NCI-H1417 treated with DMSO at 0.1 percent for 48 hours (cell line): ENCODE data around the gene ESF1.

Experiments
- DNase-seq: peaks from one replicate; lab custom pipeline; 2025; lab: John Stamatoyannopoulos, UW

Gene ESF1, protein sequence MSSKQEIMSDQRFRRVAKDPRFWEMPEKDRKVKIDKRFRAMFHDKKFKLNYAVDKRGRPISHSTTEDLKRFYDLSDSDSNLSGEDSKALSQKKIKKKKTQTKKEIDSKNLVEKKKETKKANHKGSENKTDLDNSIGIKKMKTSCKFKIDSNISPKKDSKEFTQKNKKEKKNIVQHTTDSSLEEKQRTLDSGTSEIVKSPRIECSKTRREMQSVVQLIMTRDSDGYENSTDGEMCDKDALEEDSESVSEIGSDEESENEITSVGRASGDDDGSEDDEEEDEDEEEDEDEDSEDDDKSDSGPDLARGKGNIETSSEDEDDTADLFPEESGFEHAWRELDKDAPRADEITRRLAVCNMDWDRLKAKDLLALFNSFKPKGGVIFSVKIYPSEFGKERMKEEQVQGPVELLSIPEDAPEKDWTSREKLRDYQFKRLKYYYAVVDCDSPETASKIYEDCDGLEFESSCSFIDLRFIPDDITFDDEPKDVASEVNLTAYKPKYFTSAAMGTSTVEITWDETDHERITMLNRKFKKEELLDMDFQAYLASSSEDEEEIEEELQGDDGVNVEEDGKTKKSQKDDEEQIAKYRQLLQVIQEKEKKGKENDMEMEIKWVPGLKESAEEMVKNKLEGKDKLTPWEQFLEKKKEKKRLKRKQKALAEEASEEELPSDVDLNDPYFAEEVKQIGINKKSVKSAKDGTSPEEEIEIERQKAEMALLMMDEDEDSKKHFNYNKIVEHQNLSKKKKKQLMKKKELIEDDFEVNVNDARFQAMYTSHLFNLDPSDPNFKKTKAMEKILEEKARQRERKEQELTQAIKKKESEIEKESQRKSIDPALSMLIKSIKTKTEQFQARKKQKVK

DNA sequence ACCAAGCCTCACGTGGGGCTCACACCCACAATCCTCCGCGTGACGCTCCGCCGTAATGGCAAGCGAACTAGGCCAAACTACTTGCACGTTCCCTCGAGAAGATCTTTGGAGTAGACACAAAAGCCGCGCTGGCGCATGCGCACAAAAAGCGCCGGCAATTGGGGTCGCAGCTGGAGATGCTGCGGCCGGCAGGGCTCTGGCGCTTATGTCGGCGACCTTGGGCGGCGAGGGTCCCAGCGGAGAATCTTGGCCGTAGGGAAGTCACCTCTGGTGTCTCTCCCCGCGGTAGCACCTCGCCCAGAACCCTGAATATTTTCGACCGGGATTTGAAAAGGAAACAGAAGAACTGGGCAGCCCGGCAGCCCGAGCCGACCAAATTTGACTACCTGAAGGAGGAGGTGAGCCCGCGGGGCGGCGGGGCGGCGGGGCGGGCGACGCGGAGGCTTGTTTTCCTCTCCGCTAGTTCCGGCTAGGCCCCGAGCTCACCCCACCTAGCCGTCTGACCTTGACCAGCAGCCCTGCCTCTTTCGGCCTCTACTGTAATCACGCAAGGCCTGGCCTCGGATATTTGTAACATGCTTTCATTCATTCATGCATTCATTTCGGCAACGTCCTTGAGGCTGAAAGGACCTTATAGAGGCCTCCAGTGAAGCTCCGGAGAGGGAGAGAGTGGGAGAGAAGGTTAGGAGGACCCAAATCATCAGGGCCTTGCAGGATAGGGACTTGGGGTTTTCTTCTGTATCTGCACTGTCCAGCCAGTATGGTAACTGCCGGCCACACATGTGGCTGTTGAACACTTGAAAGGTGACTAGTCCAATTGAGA is at the start of gene ESF1, which contains the start of gene NDUFAF5:
TSS of gene ESF1 (minus strand) at position 27 of the 823 bp plus-strand sequence. CDS start 1,779 bp downstream, outside the sequence.
TSS of gene NDUFAF5 (plus strand) at position 136 of the 823 bp plus-strand sequence. CDS start at position 177, 41 bp downstream.
- peak; percentile 84 for DNase-seq

DNA sequence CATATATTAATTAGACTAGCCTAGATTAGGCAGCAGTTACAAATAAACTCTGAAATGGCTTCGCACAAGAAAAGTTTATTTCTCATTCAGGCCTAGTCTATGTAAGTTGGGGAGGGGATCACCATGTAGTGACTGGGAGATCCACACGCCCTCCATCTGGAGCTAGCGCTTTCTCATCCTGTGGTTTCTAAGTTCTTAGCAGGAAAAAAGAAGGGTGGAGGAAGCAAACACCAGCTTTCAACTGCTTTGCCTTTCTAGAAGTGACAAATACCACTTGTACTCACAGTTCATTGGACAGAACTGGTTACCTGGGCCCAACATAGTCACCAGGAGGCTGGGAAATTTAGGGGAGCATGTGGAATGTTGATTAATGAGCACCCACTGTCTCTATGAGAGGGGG is 46.8 kb upstream of the ESF1 start:
- no peak for DNase-seq

DNA sequence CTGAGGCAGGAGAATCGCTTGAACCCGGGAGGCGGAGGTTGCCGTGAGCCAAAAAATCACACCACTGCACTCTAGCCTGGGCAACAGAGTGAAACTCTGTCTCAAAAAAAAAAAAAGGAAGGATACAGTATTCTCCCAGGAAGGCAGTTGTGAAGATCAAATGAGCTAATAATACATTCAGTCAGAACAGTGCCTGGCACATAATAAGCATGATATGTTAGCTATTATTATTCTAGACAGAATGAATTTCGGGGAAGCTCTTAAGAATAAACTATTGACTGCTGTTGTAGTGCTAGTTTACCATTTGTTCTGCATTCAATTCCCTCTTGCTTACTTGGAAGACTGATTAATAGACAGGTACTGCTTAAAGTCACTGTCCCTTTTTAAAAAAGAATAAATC is 40.7 kb upstream of the ESF1 start:
- DNase-seq = no peak

DNA sequence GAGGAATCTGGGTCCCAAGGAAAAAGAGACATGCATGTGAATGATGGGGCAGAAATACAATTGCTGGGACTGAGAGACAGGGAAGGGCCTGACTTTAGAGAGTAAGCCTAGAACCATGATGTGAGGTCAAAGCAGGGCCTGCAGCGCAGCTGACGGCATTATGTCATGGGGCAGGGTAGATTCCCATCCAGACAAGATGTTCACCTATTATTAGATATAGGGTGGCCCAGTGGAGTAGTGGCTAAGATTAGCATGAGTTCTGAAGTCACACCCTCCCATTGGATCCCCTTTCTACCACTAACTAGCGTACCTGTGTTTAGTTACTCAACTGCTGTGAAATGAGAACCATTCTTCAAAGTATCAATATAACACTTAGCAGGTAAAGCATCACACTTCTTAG is 39.7 kb upstream of the ESF1 start:
- DNase-seq = no peak

DNA sequence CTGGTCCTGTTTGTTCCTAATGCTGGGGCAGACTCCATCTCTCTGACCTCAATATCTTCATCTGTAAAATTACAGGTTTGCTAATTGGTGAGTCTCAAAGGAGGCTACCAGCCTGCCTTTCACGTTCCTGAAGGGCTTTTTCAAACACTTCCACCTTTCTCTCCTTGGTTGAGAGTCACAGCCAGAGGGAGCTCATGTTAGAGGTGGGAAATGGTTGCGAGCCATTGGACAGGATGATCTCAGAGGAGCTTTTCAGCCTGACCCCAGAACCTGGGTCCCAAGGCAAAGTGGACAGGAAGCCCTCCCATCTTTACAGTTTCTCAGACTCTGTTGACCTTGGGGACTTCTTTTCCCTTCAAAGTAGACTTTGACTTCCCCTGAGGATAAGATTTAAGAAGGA is 37.7 kb upstream of the ESF1 start:
- DNase-seq = no peak

DNA sequence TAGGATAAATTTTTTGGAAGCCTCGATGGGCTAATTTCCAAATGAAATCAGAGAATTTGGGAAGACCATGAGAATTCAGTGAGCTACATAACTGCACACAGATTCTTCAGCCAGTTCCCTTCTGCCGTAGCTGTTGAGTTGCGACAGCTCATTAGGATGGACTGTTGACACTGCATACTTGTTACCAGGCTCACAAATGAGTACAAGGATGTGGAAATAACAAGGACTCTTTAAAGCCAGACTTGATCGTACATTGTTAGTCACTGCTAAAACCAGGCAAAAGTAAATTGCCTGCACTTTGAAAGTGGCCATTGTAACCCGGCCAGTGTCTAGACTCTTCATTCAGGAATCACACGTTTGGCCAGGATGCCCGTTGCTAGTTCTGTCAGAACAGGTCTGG is 37.2 kb upstream of the ESF1 start:
- DNase-seq = no peak

DNA sequence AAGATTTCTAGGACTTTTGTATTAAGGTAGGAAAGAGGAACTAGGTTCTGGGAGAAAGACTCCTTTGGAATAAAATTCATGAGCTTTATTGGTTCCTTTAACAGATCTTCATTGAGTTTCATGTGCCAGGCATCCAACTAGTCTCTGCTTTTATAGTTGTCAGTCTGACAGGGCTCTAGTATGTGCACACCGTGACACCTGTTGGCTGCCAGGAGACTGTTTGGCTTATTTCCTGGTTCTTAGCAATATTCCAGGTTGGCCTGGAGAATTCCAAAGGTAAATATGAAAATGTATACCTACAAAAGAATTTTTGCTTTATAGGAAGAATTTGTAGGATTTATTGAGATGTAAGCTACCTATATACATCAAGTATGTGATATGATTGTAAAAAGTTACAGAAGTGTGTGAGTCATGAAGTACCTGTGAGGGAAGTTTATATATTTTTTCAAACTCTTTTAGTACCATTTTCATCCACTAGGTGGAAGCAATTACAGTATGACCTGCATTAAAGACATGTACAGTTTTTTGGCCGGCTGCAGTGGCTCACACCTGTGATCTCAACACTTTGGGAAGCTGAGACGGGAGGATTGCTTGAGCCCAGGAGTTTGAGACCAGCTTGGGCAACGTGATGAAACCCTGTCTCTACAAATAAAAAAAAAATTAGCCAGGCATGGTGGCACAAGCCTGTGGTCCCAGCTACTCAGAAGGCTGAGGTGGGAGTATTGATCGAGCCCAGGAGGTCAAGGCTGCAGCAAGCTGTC is 35.3 kb upstream of the ESF1 start:
- DNase-seq = peak; percentile 12

DNA sequence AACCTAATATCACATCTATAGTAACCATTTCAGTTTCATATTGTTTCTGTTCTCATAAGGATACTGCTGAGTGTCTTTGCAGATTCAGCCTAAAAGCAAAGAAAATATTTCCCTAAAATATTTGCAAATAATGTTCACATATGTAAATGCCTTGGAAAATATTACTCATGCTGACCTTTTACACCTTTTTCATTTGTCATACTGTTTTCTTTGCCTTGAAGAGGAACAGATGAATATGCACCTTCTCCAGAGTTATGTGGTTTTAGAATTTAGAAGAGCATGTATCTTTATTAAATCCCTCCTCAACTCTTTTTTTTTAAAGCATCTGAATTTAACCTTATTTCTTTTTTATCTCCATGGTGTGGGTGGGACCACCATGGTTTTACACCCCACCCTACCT is 32.6 kb upstream of the ESF1 start:
- no peak for DNase-seq

DNA sequence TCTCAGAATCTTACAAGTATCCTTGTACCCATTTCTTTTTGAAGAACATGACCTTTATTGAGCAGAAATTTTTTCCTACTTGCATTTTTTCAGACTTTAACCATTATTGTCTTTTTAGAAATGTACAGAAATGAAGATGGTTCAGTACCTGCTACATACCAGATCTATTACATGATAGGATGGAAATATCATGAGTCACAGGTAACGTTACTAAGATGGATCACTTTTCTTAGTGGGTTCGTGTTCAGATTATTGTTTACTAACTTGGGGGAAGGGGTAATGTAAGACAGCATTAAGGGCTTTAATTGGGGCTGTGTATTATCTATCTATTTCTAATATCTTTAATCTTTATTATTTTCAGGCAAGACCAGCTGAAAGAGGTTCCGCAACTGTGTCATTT is 32.0 kb upstream of the ESF1 start:
- DNase-seq = no peak

DNA sequence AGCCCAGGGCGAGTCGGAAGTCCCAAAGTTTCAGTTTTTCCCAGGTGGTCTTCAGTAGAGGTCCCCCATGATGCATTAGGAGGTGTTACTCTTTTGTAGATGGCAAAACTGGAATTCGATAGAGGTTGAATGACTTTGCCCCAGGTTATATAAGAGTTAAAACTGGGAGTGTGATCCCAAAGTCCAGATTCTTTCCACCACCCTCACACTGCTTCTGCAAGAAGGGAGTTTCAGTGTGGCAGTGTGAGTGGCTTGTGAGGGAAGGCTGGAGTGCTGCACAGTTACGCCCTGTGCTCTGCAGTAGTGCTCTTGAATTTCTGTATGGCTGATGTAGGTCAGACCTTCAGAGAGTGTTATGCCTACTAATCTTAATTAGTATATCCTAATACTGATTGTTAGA is 30.0 kb upstream of the ESF1 start:
- DNase-seq = no peak

DNA sequence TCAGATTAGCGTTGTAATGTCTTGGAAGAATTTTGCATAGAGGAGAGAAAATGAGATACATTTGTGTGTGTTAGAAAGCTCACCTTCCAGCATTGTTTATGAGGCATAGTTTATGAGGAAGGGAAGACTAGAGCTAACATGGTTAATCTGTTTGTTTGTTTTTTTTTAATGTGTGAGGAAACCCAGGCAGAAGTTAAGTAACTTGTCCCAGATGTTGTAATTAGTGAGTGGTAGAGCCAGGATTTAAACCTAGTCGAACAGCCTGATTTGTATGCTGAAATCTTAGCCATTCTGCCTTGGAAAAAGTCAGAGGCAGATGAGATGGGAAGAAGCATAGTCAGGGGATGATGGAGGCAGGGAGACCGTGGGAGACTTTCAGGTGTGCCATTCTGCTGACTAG is 29.2 kb upstream of the ESF1 start:
- DNase-seq = no peak

DNA sequence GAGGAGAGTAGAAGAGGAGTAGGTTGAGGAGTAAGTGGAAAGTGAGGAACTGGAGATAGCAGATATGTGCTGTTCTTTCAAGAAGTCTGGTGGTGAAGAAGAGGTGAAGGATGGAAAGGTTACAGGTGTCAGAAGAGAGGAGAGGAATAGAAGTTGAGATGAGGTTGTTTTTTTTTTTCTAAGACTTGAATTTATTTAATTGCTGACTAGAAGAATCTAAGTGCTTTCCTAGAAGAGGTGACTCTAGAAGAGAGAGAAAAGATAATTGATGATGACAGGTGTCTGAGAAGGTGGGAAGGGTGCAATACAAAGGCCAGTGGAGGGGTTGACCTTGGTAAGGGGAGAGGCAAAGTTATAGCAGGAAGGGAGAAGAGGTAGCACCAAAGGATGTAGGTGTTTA is 25.7 kb upstream of the ESF1 start:
- DNase-seq = no peak

DNA sequence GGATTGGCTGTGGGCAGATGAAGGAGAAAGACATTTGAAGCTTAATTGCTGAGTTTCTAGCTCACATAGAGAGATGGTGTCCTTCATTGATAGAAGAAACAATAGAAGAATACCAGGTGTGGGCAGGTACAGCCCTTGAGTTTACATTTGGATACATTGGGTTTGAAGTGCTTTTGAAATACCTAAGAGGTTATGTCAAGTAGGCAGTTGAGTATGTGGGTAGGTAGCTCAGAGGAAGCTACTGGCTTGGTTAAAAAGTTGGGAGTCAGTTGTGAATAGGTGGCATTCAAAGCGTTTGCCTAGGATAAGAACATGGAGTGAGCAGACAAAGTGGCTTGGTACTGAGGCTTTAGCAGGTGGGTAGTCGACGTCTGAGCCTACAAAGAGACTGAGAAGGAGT is 25.1 kb upstream of the ESF1 start:
- no peak for DNase-seq

DNA sequence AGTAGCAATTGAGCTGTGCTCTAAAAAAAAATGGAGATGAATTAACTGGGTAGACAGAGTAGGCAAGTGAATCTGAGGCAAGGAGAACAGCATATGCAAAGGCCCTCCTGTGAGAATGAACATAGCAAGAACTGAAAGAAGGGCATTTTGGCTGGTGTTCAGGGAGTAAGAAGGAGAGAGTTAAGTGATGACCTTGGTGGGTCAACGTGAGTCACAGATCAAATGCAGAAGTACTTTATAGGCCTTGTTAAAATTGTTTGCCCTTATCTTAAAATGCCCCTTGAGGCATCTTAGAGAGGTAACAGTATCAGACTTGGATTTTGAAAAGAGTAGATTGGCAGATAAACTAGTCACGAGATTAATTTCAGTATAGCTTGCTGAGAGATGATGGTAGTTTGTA is 24.7 kb upstream of the ESF1 start:
- no peak for DNase-seq

DNA sequence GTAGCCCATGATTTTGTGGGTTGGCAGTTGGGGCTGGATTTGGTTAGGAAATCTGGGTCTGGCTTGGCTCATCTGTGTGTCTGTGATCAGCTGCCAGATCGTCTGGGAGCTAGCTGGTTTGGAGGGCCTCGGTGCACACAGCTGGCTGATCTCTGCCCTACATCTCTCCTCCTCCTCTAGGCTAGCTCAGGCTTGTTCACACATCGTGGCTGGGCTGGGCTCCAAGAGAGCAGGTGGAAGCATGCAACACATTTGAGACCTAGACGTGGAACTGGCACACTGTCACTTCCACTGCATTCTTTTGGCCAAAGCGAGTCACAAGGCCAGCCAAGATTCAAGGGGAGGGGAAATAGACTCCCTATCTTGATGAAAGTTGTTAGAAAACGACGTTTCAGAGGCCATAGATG is 16.0 kb upstream of the ESF1 start:
- no peak for DNase-seq

DNA sequence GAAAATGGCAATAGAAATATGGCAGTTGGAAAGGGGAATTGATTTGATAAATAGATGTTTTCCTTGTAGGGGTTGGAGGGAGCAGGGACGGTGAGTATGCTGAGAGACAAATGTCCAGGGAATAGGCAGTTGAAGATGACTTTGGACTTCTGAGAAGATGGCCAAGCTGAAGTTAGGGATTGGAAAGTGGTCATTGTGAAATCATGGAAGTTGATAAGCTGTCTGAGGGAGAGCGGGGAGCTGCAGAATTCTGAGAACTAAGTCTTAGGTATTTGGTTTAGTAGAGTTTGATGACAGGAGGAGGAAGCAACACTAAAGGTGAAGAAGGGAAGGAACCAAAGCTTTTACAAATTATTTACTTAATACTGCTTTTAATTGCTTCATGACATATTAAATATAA is 15.3 kb upstream of the ESF1 start:
- DNase-seq = no peak

DNA sequence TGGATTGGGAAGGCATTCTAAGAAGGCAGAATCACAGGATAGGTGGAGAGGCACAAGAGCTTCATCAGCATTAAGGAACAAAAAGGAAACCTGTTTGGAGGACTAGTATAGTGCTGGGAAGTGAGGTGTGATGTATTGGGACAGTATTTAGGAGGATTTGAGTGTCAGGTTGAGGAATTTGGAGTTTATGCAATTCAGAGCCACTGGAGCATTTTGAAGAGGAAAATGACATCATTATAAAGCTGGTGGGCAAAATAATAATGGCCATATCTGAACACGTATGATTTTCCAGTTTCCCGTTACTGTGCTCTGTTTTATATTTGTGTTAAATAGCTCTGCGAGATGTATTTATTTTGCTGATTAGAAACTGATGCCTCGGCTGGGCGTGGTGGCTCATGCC is 14.3 kb upstream of the ESF1 start:
- no peak for DNase-seq

DNA sequence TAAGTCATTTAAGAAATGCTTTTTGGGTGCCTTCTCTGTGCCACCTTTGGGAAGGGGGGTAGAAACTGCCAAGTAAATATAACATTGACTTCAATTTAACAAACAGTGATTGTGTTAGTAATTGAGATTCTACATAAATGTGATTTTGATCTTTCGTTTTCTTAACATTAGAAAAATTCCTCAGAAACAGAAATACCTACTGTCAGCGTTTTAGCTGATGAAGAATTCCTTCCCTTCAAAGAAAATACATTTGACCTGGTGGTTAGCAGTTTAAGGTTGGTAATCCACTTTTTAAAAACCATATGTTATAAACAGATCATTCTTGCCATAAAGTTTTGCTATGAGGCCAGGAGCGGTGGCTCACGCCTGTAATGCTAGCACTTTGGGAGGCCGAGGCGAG is 9.9 kb upstream of the ESF1 start:
- DNase-seq = no peak

DNA sequence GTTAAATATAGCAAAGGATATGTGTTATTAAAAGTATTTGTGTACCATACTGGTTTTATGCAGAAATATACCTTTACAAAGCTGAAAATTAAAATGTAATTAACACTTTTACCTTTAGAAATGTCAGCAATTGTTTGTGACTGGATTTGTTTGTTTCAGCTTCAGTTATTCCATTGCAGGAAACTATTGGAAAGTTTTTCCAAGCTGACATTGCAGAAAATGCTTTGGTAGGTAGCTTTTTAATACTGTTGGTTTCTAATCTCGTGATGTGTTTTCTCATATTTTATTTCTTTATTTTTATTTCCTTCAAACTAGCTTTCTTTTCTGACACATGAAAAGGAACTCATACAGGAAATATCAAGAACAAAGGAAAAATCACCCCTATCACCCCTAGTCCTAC is 8.3 kb upstream of the ESF1 start:
- no peak for DNase-seq

DNA sequence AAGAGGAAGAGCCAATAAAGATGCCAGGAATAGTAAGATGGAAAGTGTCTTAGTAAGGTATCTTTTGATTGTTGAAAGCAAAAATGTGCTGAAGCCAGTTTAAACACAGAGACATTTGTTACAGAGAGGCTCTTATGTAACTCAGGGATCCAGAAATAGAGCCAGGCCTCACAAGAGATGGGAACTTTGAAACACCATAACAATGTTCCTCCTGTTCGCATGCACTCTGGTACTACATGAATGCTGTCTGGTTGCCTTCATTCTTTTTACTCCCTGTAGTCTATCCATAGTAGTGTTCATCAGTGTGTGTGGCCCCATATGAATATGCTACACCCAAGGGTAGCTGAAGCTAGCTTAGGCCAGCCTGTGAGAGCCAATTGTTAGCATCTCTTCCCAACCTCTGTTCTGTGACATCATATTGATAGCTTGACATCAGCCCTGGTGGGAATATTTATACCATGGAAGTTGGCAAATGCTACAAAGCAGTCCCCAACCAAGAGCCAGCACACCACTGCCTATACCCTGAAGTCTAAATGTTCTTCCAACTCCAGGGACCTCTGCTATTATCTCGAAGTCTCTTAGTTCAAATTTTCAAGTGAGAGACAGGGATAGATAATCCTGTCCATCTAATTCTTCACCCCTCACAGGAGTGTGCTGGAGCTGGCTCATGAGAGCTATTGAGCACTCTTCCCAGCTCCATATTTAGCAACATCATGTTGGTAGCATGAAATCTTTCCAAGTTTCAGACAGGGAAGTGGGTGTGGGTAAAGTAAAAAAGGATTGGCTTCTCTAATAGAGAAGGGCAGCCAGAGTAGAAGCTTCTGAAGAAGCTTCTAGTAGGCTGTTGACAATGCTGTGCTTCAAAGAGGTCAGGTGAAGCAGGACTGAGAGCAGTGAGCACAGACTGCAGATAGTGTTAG is 7.1 kb upstream of the ESF1 start:
- DNase-seq = no peak

DNA sequence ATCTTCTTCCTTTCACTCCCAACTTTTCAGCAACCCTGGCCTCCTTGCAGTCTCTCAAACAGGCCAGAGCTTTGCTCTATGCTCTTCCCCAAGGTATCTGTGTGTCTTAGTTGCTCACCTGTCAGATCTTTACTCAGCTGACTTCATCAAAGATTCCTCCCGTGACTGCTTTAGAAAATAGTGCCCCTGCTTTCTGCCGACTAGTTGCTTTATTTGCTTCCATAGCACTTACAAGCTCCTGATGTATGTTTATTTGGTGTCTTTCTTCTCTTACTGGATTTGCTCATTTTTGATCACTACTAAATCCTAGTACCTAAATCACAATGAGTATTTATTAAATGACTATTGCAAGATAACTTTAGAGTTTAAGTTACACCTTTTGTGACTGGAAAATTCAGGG is 6.0 kb upstream of the ESF1 start:
- no peak for DNase-seq
